GM18517 (cell line): ENCODE results near the gene MSGN1.
"Not testable (repeated sequence)": the region's sequence is repeated elsewhere in the genome, so short reads cannot be mapped to it uniquely, and the experiment has no call there.

Source experiments
- ATAC-seq: cut with Tn5 transposase; IDR thresholded peaks from one replicate; pipeline ENCODE4 v1.9.1; 2021; ENCODE audit warnings: mild to moderate bottlenecking, moderate library complexity; ENCODE audit not compliant: unreplicated experiment

MSGN1 gene

DNA sequence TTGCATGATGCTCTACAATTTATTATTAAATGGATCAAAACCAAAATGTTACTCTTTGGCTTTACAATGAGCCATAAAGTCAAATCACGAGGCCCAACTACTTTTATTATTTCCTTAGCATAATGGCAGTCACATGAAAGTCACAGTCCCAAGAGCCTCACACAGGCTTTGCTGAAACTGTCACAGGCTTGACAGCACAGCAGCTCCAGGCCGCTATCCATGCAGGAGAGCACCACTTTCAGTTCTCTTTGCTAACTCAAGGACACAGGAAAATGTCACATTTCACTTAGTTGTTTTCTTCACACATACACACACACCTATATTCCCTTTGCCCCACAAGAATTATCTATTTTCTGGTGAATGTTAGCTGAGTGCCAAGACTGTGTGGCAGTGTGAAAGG lies 11.1 kb upstream of the MSGN1 start:
- no peak for ATAC-seq

- ATAC-seq: no peak
Measured at GRCh38 chr2:17805717-17806363, 10.4 kb upstream of the MSGN1 start.

GRCh38 chr2:17813010-17813741 lies 3.1 kb upstream of the MSGN1 start:
- peak; percentile 59 for ATAC-seq

DNA sequence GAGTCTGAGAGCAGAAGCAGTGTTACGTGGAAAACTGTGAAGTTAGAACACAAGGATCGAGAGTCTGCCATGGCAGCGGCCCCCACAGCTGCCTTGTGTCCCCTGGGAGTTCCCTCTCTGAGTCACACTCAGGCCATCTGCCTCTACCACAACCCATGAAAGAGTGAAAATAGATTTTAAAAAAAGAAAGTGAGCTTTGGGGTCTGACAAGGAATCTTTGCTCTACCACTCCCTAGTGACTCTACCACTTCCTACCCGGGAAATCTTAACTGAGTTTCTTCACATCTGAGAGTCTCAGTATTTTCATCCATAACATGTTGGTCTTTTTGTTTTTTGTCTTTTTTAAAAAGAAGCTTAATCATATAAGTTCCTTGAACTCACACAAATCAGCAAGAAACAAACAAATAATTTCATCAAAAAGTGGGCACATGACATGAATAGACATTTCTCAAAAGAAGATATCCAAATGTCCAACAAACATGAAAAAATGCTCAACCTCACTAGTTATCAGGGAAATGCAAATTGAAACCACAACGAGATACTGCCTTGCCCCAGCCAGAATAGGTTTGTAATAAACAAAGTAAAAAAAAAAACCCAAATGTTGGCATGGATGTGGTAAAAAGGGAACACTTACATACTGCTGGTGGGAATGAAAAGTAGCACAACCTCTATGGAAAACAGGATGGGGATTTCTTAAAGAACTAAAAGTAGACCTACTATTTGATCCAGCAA lies 2.4 kb upstream of the MSGN1 start:
- peak; percentile 91 for ATAC-seq

DNA sequence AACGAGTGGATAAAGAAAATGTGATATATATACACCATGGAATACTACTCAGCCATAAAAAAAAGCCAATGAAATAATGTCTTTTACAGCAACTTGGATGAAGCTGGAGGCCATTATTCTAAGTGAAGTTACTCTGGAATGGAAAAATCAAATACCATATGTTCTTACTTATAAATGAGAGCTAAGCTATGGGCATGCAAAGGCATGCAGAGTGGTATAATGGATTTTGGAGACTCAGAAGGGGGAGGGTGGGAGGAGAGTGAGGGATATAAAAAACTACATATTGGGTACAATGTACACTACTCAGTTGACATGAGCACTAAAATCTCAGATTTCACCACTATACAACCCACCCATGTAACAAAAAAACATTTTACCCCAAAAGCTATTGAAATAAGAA lies 1.7 kb upstream of the MSGN1 start:
- ATAC-seq: no peak

GRCh38 chr2:17815468-17816184 lies 634 bp upstream of the MSGN1 start:
- no peak for ATAC-seq

DNA sequence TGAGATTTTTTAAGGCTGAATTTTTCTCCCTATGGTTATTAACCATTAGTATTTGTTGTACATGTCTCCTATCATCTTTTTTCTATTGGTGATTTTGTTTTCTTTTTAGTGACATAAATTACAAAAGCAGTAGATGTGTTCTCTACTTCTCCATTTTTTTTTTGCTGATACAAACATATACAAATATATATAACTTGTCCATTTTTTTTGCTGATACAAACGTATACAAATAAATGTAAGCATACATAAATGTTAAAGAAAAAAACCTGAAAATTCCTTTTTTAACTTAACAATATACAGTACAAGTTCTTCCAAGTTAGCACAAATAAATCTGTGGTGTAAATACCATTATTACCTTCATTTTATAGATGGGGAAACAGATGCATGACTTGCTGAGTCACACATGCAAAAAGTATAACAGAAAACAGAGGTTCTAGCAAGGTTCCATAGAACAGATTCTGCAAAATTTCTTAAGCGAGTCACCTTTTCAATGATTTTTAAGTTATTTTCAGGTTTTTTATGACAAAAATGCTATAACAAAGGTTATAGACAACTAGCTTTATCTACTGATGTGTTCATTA lies 2.1 kb downstream of the MSGN1 start:
- ATAC-seq: no peak

DNA sequence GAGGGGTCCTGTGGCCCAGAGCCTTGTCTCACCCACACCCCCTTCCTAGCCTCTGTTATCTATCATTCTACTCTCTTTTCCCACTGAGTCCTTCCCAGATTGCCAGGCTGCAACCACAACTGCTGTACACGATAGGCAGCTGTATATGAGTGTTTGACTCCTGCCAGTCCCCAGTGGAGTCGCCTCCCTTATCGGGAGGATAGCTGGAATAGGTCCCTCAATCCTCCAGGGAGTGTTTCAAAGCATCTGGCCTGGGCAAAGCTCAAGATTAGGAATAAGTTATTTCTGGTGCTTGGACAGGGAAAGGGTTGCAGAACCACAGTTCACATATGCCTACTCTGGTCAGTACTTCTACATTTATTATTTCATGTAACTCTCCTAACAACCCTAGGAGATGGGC lies 4.8 kb downstream of the MSGN1 start:
- ATAC-seq: no peak

DNA sequence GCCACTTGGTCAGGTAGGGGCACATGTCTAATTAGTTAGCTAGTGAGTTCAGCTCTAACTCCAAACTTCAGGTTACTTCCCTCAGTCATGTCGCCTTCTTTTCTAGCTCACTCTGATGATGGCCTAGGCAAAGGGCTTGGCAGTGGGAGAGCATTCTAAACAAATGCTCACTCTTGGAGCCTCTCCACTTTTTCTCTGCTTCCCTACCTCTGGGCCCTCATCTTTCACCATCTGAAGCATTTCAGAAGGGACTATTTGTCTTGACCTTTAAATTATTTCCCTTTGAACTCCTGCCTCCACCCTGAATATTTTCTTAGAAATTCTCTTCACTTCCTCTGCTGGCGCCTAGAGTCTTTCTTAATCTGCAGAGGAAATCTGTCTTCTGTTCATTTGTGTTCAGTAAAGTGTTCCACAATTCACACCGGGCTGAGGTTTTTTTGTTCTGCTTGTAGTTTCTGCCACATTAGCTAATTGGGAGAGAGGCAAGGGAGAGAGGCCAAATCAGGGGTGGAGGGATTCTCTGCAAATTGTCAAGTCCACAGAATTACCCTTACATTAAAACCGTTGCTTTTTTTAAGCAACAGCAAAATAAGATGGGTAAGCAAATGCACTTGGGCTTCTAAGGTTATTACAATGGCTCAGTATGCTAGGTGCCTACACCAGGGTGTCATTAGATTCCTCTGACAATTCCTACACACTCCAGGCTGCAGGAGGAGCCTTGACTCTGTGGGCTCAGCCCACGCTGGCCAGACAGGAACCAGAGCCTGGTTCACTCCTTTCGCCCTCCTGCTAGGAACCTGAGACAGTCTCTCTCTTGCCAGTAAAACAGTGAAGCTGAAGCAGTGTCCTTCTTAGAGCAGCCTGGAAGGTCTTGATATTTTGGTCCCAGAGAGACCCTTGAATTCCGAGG lies 5.5 kb downstream of the MSGN1 start:
- ATAC-seq: no peak

DNA sequence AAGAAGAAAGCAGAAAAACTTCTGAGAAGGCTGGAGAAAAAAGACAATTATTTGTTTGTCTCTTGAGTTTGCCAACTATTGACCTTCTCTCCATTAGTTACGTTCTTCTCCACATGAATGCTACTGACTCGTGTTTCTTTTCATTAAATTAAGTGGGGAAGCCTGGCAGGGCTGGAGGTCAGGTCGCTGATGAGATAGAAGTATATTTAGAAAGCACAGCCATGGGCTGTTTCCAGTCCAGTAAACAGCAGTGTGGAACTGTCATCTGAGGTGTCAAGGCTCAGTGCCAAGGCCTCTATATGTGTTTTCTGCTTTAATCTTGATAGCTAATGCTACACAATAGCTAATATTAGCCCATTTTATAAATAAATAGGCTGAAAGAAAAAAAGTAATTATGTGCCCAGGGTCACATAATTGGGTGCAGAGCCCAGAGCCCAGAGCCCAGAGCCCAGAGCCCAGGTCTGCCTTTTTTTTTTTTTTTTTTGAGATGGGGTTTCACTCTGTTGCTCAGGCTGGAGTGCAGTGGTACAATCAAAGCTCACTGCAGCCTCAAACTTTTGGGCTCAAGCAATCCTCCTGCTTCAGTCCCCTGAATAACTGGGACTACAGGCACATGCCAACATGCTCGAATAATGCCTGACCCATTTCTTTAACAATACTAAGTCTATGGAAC lies 6.3 kb downstream of the MSGN1 start:
- ATAC-seq: no peak

GRCh38 chr2:17823646-17824045 lies 7.4 kb downstream of the MSGN1 start:
- not testable (repeated sequence) for ATAC-seq

- ATAC-seq: no peak
Measured at GRCh38 chr2:17827316-17827715, 11.1 kb downstream of the MSGN1 start.

- ATAC-seq: no peak
Measured at GRCh38 chr2:17827785-17828184, 11.5 kb downstream of the MSGN1 start.

DNA sequence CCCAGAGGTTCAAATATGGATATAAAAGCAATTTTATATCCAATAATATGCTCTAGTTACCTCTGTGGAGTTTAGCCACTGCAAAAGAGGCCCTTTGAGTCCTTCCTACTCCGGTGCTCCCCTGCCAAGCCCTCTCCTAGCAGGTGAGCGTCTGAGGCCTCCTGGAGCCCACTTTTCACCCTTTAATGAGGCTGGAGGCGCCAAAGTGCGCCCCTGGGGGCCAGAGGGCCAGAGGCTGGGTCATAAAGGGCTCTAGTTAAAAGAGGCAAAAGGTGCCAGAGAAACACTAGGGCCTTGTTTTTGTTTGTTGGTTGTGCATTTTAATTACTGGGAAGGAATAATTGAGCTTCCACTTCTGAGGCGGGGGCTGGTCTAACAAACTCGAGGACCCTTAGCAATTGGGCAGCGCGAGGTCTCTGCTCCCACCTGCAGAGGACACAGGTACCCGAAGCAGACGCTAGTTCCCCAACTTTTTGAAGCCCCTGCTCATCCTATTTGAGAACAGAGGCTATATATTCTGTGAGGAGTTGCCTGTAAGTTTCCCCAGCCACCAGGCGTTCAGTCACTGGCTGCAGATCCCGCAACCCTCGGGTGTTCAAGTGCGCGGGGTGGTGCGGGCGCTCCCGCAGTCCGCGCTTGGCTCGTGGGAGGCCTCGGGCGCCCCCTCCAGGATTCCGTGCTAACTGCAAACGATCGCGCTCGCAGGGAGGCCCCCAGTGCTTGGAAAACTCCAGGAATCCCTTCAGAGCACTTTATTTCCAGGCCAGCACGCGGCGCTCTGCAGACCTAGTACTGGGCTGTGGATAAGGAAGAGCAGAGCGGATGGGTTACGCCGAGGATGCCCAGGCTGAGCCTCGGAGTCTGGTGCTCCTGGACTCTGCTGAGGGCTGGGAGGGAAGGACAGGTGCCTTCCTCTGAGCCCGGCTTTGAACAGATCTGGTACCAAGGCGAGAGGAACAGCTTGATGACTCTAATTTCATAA lies 14.1 kb downstream of the MSGN1 start:
- peak; percentile 75 for ATAC-seq

GRCh38 chr2:17835516-17835915 lies 19.3 kb downstream of the MSGN1 start:
- ATAC-seq: no peak

GRCh38 chr2:17839959-17840358 lies 23.7 kb downstream of the MSGN1 start:
- no peak for ATAC-seq

DNA sequence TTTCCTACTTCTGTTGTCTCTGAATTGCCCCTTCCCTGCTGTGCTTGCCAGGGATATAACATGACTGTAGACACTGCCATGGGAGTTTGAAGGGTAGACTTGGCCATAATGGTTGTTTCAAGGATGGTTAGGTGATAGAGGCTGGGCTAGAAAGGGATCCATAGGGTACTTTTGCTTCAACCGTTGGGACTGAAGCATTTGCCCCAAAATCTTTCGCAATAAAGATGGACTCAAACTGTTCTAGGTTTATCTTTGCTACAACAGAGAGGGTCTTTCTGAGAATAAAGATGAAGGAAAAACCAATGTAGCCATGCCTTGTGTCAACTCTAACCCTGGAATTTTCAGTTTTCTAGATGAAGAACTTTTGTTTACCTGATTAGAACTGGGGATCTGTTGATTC lies 27.2 kb downstream of the MSGN1 start:
- ATAC-seq: no peak

DNA sequence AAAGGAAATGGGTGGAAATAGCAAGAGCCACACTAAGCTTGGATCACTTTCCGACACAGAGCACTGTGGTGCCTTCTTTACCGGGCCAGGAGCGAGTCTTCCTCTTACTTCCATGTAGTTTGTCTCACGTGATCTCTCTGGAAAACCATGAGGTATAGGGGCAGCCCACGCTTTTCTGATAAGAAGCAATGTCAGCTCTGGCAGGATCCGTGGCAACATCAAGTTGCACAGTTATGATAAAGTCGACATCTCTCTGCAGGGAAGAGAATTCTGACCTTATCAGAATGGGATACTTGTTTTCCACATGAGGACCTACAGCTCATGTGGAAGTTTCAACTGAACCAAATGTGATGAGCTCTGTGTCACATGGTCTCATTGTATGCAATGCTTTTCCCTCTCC lies 29.5 kb downstream of the MSGN1 start:
- ATAC-seq: no peak
